ENCODE data around the gene TOR1A. TPM values are rescaled to one million over a fixed set of nuclear protein-coding genes. Genes with fewer than 3 reads are reported as not detected.

TOR1A gene
- total RNA-seq, 4 donors from 2014 or later = 29.7 to 46.4 (median 34.4) TPM

DNA sequence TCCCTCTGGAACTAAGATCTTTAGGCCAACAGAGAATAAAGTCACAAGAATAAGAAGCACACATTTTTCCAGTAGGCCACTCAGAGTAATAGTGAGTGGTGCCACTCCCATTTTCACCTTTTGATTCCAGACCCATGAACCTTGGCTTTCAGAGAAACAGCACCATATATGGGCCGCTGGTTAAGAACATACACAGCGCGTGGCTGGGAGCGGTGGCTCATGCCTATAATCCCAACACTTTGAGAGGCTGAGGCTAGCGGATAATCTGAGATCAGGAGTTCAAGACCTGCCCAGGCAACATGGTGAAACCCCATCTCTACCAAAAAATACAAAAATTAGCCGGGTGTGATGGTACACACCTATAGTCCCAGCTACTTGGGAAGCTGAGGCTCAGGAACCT, 55.5 kb downstream of the TOR1A start:
- no peak overlapping the region for H3K4me3 ChIP-seq
- H3K9me3 ChIP-seq = no peaks in the 10 kb centered on the region
- no peaks in the 10 kb centered on the region for H3K36me3 ChIP-seq
- no peaks in the 10 kb centered on the region for H3K27me3 ChIP-seq
- DNase-seq (ENCODE audit: extremely low spot score) = no peak
- no peak for TF ChIP-seq POLR2A (IDR thresholded peaks at IDR 0.05; ENCODE audit: low read depth)
- TF ChIP-seq, protein P1, sequence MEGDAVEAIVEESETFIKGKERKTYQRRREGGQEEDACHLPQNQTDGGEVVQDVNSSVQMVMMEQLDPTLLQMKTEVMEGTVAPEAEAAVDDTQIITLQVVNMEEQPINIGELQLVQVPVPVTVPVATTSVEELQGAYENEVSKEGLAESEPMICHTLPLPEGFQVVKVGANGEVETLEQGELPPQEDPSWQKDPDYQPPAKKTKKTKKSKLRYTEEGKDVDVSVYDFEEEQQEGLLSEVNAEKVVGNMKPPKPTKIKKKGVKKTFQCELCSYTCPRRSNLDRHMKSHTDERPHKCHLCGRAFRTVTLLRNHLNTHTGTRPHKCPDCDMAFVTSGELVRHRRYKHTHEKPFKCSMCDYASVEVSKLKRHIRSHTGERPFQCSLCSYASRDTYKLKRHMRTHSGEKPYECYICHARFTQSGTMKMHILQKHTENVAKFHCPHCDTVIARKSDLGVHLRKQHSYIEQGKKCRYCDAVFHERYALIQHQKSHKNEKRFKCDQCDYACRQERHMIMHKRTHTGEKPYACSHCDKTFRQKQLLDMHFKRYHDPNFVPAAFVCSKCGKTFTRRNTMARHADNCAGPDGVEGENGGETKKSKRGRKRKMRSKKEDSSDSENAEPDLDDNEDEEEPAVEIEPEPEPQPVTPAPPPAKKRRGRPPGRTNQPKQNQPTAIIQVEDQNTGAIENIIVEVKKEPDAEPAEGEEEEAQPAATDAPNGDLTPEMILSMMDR (IDR thresholded peaks at IDR 0.05) = no peak
- TF ChIP-seq POLR2AphosphoS5 (IDR thresholded peaks at IDR 0.05) = no peak
- no peak for TF ChIP-seq EP300 (IDR thresholded peaks at IDR 0.05)
- WGBS = 95% methylated on average over 6 of the region's 6 CpGs
- intact Hi-C loops (cut with DNase I) = no loop called here
- H3K27ac ChIP-seq (replicated peaks in 1 of 4) = no peak overlapping the region
- peaks cover 0 to 3% (median under 1%) of the 10 kb centered on the region in 4 donors for H3K4me1 ChIP-seq

DNA sequence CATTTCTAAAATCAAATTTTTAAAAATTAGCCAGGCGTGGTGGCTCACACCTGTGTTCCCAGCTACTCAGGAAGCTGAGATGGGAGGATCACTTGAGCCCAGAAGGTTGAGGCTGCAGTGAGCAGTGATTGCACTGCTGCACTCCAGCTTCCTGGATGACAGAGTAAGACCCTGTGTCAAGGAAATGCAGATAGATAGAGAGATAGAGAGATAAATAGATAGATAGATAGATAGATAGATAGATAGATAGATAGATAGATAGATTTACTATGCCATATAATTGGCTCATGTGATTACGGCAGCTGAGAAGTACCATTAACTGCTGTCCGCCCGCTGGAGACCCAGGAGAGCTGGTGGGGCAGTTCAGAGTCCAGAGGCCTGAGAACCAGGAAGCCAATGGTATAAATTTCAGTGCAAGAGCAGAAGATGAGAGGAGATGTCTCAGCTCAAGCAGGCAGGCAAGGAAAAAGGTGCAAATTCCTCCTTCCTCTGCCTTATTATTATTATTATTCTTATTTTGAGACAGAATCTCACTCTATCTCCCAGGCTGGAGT, 58.1 kb downstream of the TOR1A start:
- Histone ChIP-seq H3K9me3 (no peaks in the 10 kb centered on the region), H3K27ac (replicated peaks in 1 of 4) (no peak overlapping the region), H3K36me3 (no peaks in the 10 kb centered on the region), H3K4me1 (peaks cover 4 to 28% (median 16%) of the 10 kb centered on the region in 4 donors), H3K27me3 (no peaks in the 10 kb centered on the region), H3K4me3 (no peak overlapping the region)
- TF ChIP-seq POLR2A (IDR thresholded peaks at IDR 0.05; ENCODE audit: low read depth) (no peak), POLR2AphosphoS5 (IDR thresholded peaks at IDR 0.05) (no peak), EP300 (IDR thresholded peaks at IDR 0.05) (no peak)
- TF ChIP-seq, protein P1 (IDR thresholded peaks at IDR 0.05) = no peak
- WGBS = 97% methylated on average over 4 of the region's 4 CpGs
- DNase-seq (ENCODE audit: extremely low spot score) = no peak
- intact Hi-C loops (cut with DNase I) = no loop called here

DNA sequence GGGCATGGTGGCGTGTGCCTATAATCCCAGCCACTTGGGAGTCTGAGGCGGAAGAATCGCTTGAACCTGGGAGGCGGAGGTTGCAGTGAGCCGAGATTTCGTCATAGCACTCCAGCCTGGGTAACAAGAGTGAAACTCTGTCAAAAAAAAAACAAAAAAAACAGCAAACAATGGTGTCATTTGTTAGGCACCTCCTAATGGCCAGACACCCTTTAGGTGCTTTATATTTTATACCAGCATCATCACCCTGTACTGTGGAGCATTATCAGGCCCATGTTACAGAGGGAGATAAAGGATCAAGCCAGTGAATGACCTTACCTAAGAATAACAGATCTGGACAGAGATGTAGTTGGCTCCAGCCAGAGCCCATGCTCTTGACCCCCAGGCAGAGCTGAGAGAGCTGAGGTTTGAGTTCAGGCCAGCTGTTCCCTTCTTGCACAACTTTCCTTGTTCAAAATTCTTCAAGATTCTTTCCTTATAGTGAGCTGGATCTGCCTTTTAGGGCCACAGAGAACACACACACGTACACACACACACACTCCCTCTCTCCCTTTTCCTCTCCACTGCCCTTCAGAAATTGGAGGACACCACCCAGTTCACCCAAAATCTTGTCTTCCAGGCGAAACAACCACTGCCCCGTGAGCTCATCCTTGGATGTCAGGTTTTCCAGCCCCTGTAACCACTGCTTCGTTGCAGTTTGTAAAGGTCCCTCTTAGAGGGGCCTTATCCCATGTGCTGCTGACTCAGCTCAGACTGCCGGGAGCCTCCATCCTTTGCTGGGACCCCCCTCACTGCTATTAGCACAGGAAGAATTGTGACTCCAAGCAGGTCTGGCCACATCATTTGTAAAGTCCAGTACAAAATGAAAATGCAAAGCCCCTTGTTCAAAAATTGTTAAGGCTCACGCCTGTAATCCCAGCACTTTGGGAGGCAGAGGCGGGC, 60.7 kb downstream of the TOR1A start:
- WGBS = 84% methylated on average over 13 of the region's 13 CpGs
- peaks cover 4 to 28% (median 19%) of the 10 kb centered on the region in 4 donors for H3K4me1 ChIP-seq
- no peak for TF ChIP-seq POLR2A (IDR thresholded peaks at IDR 0.05; ENCODE audit: low read depth)
- no peaks in the 10 kb centered on the region for H3K36me3 ChIP-seq
- intact Hi-C loops (cut with DNase I) = no loop called here
- no peak overlapping the region for H3K4me3 ChIP-seq
- DNase-seq (ENCODE audit: extremely low spot score) = no peak
- peaks cover 0 to 4% (median 0%) of the 10 kb centered on the region in 4 donors for H3K27me3 ChIP-seq
- H3K27ac ChIP-seq (replicated peaks in 1 of 4) = peak overlapping the region; percentile 33 to 73 (median 56)
- H3K9me3 ChIP-seq = no peaks in the 10 kb centered on the region

Small RNA genes lying within 50 kb of the gene (small RNA-seq; reads per million reads assigned to genes)
- 0 reads per million in 3 donors for gene MIR6855

Other genes with a start within 250 kb of the TOR1A start
- under 1 TPM in 1 of 4 donors, not detected in 3; 0.34 TPM for gene C9orf50, start 203.0 kb downstream of the TOR1A start, total RNA-seq
- 10 to 100 TPM; 20.3 to 33.3 (median 31.9) TPM for gene NTMT1, start 198.0 kb downstream of the TOR1A start, total RNA-seq
- 10 to 100 TPM; 13.3 to 30.0 (median 22.0) TPM for gene ASB6, start 182.0 kb downstream of the TOR1A start, total RNA-seq
- 10 to 100 TPM in 2 of 4 donors, 1 to 10 TPM in 2; 1.7 to 13.1 (median 6.2) TPM for gene PRRX2, start 158.5 kb downstream of the TOR1A start, total RNA-seq
- 1 to 10 TPM; 1.7 to 4.6 (median 4.3) TPM for gene PTGES, start 71.1 kb downstream of the TOR1A start, total RNA-seq
- gene TOR1B, start 21.0 kb downstream of the TOR1A start, total RNA-seq = 10 to 100 TPM; 24.5 to 29.0 (median 26.0) TPM
- 100 to 1,000 TPM in 1 of 4 donors, 10 to 100 TPM in 3; 47.3 to 139 (median 62.6) TPM for gene C9orf78, start 11.1 kb upstream of the TOR1A start, total RNA-seq
- 10 to 100 TPM; 31.1 to 45.3 (median 38.7) TPM for gene USP20, start 11.3 kb upstream of the TOR1A start, total RNA-seq
- 100 to 1,000 TPM; 177 to 317 (median 254) TPM for gene FNBP1, start 219.1 kb upstream of the TOR1A start, total RNA-seq
- 10 to 100 TPM; 19.9 to 34.7 (median 30.8) TPM for gene GPR107, start 229.8 kb upstream of the TOR1A start, total RNA-seq